Inferior parietal cortex (tissue), 1 donor: Measurements from ENCODE around the gene PPP3CA.
"Not testable (repeated sequence)": the region's sequence is repeated elsewhere in the genome, so short reads cannot be mapped to it uniquely, and the experiment has no call there.

ENCODE experiments used
- DNase-seq: peaks from one replicate; pipeline ENCODE4 v3.0.0-alpha.2; 2016; ENCODE audit errors: extremely low spot score

Gene PPP3CA

DNA sequence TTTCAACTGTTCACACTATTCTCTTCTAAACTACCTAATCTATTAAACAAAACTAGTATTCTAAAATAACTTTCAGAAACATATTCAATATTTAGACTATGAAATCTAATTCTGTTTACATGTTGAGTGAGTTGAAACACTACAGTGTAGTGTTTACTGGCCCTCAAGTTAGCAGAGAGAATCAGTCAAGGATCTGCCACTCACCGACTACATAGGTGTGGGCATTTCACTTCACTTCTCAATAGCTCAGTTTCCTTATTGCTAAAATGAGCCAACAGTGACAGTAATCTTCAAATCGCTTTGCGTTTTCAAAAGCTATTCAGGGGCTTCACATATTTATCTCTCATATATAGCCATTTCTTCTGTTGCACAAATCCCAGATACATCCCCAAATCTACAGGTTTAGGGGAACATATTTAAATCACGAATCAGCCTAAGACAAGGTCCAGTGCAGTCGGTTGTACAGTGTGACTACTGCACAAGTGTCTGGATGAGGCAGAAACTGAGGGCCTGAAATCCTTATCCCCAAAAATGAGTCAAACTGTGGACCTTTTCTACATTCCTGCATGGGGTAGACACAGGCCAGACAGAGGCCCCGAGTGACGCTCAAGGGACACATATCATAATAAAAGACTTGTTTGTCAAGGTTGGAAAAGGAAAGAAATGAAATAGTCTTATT, 129.8 kb downstream of the PPP3CA start:
- DNase-seq, result no peak

GRCh38 chr4:101211146-101211553, 136.2 kb downstream of the PPP3CA start:
- no peak for DNase-seq

- DNase-seq, result no peak
Measured at GRCh38 chr4:101210331-101210730, 137.0 kb downstream of the PPP3CA start.

DNA sequence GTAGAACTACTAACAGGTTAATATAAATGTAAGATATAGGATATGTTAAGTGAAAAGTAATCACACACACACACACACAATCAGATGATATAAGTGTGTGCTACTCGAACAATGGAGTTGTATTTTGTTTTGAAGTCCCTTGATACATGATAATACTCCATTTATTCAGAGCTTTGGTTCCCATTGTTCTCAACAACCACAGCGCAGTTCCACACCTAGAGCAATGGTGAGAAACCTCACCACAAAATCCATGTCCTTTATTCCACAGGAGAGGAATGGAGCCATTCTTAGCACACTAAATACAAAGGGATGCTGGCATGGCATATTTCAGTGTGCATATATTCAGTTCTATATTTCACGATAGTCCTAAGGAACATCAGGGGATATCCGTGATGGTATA, 139.2 kb downstream of the PPP3CA start:
- no peak for DNase-seq

DNA sequence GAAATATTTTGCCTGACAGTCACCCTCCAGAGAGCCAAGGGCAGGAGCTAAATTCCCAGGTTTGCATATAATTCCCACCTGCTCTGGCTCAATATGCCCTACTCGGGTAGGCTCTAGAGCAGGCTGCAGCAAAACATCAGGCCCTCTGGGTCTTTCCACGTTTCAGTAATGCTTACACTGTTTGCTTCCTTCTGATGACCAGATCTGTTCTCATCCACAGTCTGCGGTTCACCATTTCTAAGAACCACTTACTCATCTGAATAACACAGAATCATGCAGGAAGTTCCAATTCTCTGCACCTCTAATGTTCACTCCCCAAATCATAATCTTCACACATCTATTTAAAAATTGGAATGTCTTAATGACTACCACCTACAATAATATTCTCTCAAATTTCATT, 141.4 kb downstream of the PPP3CA start:
- DNase-seq, result no peak

- no peak for DNase-seq
Measured at GRCh38 chr4:101201421-101201820, 145.9 kb downstream of the PPP3CA start.

- no peak for DNase-seq
Measured at GRCh38 chr4:101200561-101200960, 146.8 kb downstream of the PPP3CA start.

DNA sequence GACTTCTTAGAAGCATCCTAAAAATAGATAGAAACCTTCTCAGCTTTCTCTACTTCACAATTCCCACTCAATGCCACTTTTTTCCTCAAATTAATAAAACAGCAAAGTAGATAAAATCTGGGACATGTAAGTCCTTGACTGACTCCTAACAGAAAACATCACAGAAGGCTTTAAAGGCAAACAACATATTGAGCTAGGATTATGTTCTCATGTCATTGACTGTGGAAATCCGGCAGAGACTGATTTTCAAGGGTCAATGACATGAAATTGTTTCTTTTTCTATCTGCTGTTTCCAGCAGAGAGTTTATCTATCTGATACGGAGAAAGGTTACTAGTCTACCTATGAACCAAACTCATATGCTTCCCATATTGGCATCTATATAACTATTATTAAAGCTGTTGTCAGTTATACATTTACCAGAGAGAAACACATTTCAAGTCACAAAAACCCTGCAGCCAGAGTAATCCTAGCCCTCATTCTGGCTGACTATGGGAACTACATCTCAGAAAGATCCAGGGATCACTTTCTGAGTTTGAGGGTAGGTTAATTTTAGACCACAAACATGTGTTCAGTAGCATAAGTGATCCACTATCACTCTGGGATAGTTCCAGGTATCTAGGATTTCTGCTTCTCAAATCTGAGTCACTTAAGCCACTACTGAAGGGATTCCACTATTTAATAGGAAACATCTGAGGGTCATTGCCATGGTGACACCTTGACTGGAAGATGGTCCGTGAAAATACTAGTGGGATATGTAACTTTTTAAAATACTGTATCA, 147.6 kb downstream of the PPP3CA start:
- DNase-seq, result no peak

GRCh38 chr4:101198682-101199339, 148.5 kb downstream of the PPP3CA start:
- DNase-seq, result no peak

DNA sequence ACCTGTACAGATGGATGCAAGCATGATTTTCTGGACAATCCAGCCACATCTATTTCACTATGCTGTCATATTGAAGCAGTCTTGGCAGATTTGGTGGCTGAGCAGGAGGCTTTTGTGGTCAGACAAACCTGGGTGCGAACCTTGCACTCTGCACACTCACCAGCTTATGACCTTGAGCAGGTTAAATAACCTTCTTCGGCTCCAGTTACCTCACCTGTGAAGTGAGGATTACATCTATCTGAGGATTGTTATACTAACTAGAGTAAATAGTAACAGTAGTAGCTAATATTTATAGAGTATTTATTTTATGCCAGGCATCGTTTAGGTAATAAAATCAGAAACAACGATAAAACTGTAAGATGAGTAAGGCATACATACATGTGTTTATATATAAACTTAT, 150.0 kb downstream of the PPP3CA start:
- DNase-seq, result no peak

DNA sequence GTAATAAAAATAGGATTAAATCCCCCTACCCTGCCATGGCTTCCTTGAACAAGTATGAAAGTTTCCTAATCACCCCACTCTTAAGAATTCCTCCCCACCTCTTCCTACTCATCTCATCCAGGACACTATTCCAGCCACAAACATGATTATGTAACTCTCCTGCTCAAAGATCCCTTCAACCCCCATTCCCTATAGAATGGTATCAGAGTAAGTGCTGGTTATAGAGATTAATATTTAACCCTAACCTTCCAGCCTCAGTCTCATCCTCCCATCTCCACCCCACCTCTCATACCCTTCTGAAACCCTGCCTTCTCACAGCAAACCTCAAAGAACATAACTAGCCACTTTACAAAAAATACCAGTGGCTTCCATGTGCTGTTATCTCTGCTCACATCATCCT, 155.1 kb downstream of the PPP3CA start:
- DNase-seq, result no peak

DNA sequence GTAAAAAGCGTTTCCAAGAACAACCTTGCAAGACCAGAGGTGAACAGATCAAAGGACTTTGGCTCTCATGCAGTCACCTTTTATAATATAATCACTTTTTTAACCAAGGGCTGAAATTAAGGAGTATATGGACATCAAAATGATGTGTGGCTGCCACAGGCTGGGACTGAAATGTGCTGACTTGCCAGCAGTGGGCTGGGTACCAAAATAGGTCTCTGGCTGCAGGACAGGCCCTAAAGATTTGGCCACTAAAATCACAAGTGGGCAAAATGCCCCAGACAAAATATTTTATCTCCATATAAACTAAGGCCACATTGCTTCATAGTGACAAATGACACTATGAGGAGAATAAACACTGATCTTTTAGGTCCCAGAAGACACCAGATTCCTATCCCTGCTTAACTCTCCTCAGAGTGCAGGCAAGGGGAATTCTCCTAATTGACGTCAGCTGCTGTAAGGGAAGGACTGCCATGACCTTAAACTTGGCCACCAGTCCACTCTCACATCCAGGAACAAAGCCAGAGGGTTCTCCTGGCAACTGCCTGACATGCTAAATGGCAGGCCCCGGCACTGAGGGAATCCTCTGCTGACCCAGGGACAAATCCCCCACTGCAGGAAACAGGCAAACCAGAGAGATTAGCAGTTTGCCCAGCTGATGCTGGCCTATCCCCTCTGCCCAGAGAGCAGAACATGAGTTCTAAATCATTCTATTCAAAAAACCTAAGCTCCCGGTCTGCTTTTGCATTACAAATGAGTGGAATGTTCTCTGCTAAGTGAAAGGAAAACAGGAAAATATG, 155.8 kb downstream of the PPP3CA start:
- DNase-seq, result peak; percentile 63

DNA sequence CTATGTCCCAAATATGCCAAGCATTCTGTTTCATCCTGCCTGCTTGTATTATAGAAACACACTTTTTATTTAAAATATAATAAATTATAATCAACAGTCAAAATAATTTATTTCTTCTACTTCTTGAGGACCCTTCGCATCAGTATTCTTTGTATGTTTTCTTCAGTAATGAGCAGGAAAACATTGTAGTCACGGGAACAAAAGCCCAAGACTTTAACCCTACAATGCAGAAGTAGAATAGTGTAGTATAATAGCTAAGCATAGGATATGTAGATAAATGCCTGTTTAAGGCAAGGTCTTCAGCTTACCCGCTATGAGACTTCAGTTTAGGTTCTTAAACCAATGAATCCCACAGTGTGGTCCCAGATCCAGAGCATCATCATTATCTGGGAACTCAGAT, 156.6 kb downstream of the PPP3CA start:
- no peak for DNase-seq

- no peak for DNase-seq
Measured at GRCh38 chr4:101188906-101189305, 158.4 kb downstream of the PPP3CA start.

- no peak for DNase-seq
Measured at GRCh38 chr4:101187841-101188240, 159.5 kb downstream of the PPP3CA start.

- DNase-seq, result no peak
Measured at GRCh38 chr4:101186567-101187184, 160.7 kb downstream of the PPP3CA start.

DNA sequence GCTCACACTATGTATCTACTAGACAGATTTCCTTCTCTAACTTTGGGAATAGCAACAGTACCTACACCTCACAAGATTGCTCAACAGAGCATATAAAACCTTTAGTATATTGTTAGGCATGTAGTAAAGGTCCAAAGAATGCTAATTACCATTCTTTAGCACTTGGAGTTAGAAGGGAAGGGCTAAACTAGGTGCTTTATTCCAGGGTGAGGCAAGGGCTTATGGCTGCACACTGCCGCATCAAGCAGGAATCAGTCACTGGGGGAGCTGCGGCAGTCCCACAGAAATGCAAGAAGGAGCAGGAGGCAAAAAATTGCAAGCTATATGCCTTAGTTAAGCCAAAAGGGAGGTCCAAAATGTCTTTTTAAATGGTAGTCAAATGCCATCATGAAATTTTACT, 162.7 kb downstream of the PPP3CA start:
- no peak for DNase-seq

DNA sequence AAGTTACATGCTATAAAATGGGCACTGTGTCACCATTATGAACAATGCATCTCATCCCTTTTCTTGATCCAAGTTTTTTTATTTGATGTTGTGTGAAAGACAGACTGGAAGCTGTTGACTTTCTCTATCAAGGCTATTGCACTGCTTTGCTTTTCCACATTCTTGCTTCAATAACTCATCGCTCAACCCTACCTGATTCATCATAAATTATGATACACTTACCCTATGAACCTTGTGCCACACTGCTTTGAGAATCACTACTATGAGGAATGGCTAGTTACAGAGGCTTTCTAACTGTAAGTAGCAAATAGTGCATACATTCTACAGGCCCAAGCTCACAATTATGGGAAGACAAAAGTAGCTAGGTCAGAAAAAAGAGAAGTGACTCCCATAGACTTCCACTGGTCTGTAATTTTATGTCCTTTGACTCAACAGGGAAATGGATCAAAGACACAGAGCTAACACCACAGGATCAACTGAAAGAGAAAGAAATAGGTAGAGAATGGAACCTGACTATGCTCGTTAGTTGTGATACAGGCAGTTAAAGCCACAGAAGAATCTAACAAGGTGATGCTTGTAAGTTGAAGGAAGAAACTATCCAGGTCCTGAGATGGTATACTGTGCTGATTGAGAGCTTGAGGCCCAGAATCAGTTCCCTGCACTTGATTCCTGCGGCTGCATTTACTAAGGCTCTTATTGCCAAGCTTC, 163.5 kb downstream of the PPP3CA start:
- no peak for DNase-seq

- no peak for DNase-seq
Measured at GRCh38 chr4:101183221-101183620, 164.1 kb downstream of the PPP3CA start.

- DNase-seq, result not testable (repeated sequence)
Measured at GRCh38 chr4:101182688-101183087, 164.6 kb downstream of the PPP3CA start.

- no peak for DNase-seq
Measured at GRCh38 chr4:101178731-101179130, 168.6 kb downstream of the PPP3CA start.
